PC-3 (cell line): ENCODE measurements around the gene ALKBH1. TPM values are rescaled to one million over a fixed set of nuclear protein-coding genes. Genes with fewer than 3 reads are reported as not detected.

Source experiments
- ATAC-seq: fragments of 200-7000 bp; cut with Tn5 transposase; 2 replicates; pipeline ENCODE4 v1.9.1; 2020; ENCODE audit warnings: mild to moderate bottlenecking, moderate library complexity
- BruUV-seq: library from RNA; stranded (reverse); fragments of 400-500 nt; replicated peaks from 2 replicates; lab custom pipeline; 2021; lab: Mats Ljungman, UMichigan
- CTCF ChIA-PET: fragments of 300-600 bp; sonication (Branson Sonifier 250); formaldehyde crosslinking; loops from one replicate; lab custom pipeline; 2022; ENCODE audit warnings: antibody characterized with exemption; lab: Charles Lee
- POLR2A ChIA-PET: fragments of 300-600 bp; sonication (Branson Sonifier 250); formaldehyde crosslinking; loops from one replicate; lab custom pipeline; 2022; ENCODE audit warnings: antibody characterized with exemption; ENCODE audit not compliant: unreplicated experiment; lab: Charles Lee
- DNase-seq: peaks from one replicate; pipeline ENCODE4 v3.0.0-alpha.2; 2015
- H2AFZ ChIP-seq: fragments of 300-600 bp; sonication (generic); 2 replicates; pipeline ENCODE4 v1.6.0; 2016; ENCODE audit warnings: antibody characterized with exemption, low read length
- H3F3A ChIP-seq: fragments of 300-600 bp; sonication (generic); one replicate; pipeline ENCODE4 v1.6.0; 2017; ENCODE audit warnings: antibody characterized with exemption, low read length, control low read depth, mild to moderate bottlenecking; ENCODE audit not compliant: unreplicated experiment
- H3K27ac ChIP-seq: fragments of 300-600 bp; sonication (generic); 2 replicates; pipeline ENCODE4 v1.5.1; 2016; ENCODE audit warnings: mild to moderate bottlenecking, low read length
- H3K27me3 ChIP-seq: fragments of 300-600 bp; sonication (generic); 2 replicates; pipeline ENCODE4 v1.6.1; 2016; ENCODE audit warnings: low read length, mixed read lengths
- H3K36me3 ChIP-seq: fragments of 300-600 bp; sonication (generic); 2 replicates; pipeline ENCODE4 v1.6.1; 2016; ENCODE audit warnings: low read depth, mixed run types, low read length, mixed read lengths
- H3K4me1 ChIP-seq: fragments of 300-600 bp; sonication (generic); 2 replicates; pipeline ENCODE4 v1.5.1; 2016; ENCODE audit warnings: low read length; ENCODE audit not compliant: insufficient read depth
- H3K4me2 ChIP-seq: fragments of 300-600 bp; sonication (generic); 2 replicates; pipeline ENCODE4 v1.6.0; 2016; ENCODE audit warnings: low read length
- H3K4me3 ChIP-seq: fragments of 300-600 bp; sonication (generic); 2 replicates; pipeline ENCODE4 v1.5.1; 2016; ENCODE audit warnings: mild to moderate bottlenecking, low read length, mixed read lengths
- H3K79me2 ChIP-seq: fragments of 300-600 bp; sonication (generic); 2 replicates; pipeline ENCODE4 v1.6.1; 2017; ENCODE audit warnings: low read length, mixed read lengths
- H3K9ac ChIP-seq: fragments of 300-600 bp; sonication (generic); 2 replicates; pipeline ENCODE4 v1.6.0; 2016; ENCODE audit warnings: mild to moderate bottlenecking, low read length
- H3K9me2 ChIP-seq: fragments of 300-600 bp; sonication (generic); replicated peaks from 2 replicates; pipeline ENCODE4 v1.6.1; 2016; ENCODE audit warnings: mixed run types, low read length, mixed read lengths
- H3K9me3 ChIP-seq: fragments of 300-600 bp; sonication (generic); 2 replicates; pipeline ENCODE4 v1.6.1; 2016; ENCODE audit warnings: low read length, mixed read lengths
- H4K20me1 ChIP-seq: fragments of 300-600 bp; sonication (generic); 2 replicates; pipeline ENCODE4 v1.6.1; 2016; ENCODE audit warnings: low read length, mixed read lengths
- CTCF ChIP-seq: fragments of 300-600 bp; sonication (generic); conservative IDR thresholded peaks from 2 replicates; pipeline ENCODE4 v1.5.1; 2017; ENCODE audit warnings: antibody characterized with exemption, low read depth, mild to moderate bottlenecking, low read length
- EZH2 ChIP-seq: fragments of 300-600 bp; sonication (generic); IDR thresholded peaks from one replicate; pipeline ENCODE4 v1.6.1; 2017; ENCODE audit warnings: antibody characterized with exemption, mild to moderate bottlenecking, low read length; ENCODE audit not compliant: unreplicated experiment
- EZH2phosphoT487 ChIP-seq: fragments of 300-600 bp; sonication (generic); IDR thresholded peaks from 2 replicates; pipeline ENCODE4 v1.6.1; 2018; ENCODE audit warnings: mild to moderate bottlenecking, antibody characterized with exemption, low read length, borderline replicate concordance
- intact Hi-C: fragments of 100-400 bp; cut with micrococcal nuclease; formaldehyde crosslinking; loops from 2 replicates; pipeline ENCODE4 v1.9.0; 2023
- total RNA-seq: library from RNA; depleted of rRNA; stranded (reverse); fragments of >200 nt; gene quantifications from 2 replicates; pipeline ENCODE4 v1.2.3, GENCODE V29; 2014

The ALKBH1 gene
- total RNA-seq, 1 experiment from 2014 or later: 9.7 TPM

- Histone ChIP-seq H3K27ac (no peak overlapping the region), H3K36me3 (peaks cover 57% of the 10 kb centered on the region), H3F3A (no peaks in the 10 kb centered on the region), H3K4me3 (no peak overlapping the region), H3K79me2 (0 out of 2 replicates have a peak, but pooled peaks cover 11% of the 10 kb centered on the region), H3K27me3 (no peaks in the 10 kb centered on the region), H3K9me2 (no peaks in the 10 kb centered on the region), H3K4me2 (no peak overlapping the region), H3K9ac (no peak overlapping the region), H3K9me3 (no peaks in the 10 kb centered on the region), H2AFZ (no peak overlapping the region), H4K20me1 (no peaks in the 10 kb centered on the region), H3K4me1 (no peaks in the 10 kb centered on the region)
- intact Hi-C loops: no loop called here
- no peak for ATAC-seq
- CTCF ChIA-PET: no interaction called here
- no peak for DNase-seq
- POLR2A ChIA-PET: interaction anchor here (0.5 kb wide), 1 partner anchor 126 kb away, joined by 3 read pairs; no protein-coding TSS in a partner anchor
- BruUV-seq: no TSS peak
- TF ChIP-seq EZH2phosphoT487 (no peak), CTCF (no peak), EZH2 (no peak)
These were observed 30.9 kb upstream of the ALKBH1 start for GRCh38 chr14:77738559-77739250.

GRCh38 chr14:77730976-77731497, 23.2 kb upstream of the ALKBH1 start:
- Histone ChIP-seq H3K4me1 (no peaks in the 10 kb centered on the region), H3K27me3 (no peaks in the 10 kb centered on the region), H3K9me2 (no peaks in the 10 kb centered on the region), H3K4me2 (no peak overlapping the region), H4K20me1 (no peaks in the 10 kb centered on the region), H3F3A (no peaks in the 10 kb centered on the region), H2AFZ (no peak overlapping the region), H3K9me3 (no peaks in the 10 kb centered on the region), H3K27ac (no peak overlapping the region), H3K9ac (no peak overlapping the region), H3K79me2 (no peaks in the 10 kb centered on the region), H3K36me3 (peaks cover 81% of the 10 kb centered on the region), H3K4me3 (no peak overlapping the region)
- ATAC-seq: no peak
- no peak for DNase-seq
- POLR2A ChIA-PET: no interaction called here
- CTCF ChIA-PET: no interaction called here
- intact Hi-C loops: no loop called here
- TF ChIP-seq EZH2: no peak
- no TSS peak for BruUV-seq

- Histone ChIP-seq H3K9me3 (no peaks in the 10 kb centered on the region), H3K9me2 (no peaks in the 10 kb centered on the region), H3K79me2 (no peaks in the 10 kb centered on the region), H3K36me3 (peaks cover 59% of the 10 kb centered on the region), H3F3A (peaks cover 2% of the 10 kb centered on the region), H2AFZ (no peak overlapping the region), H3K4me3 (no peak overlapping the region), H4K20me1 (no peaks in the 10 kb centered on the region), H3K4me2 (no peak overlapping the region), H3K4me1 (no peaks in the 10 kb centered on the region), H3K27ac (no peak overlapping the region), H3K27me3 (no peaks in the 10 kb centered on the region), H3K9ac (no peak overlapping the region)
- intact Hi-C loops: no loop called here
- DNase-seq: no peak
- POLR2A ChIA-PET: no interaction called here
- no peak for ATAC-seq
- BruUV-seq: no TSS peak
- TF ChIP-seq EZH2 (no peak), EZH2phosphoT487 (no peak), CTCF (no peak)
- CTCF ChIA-PET: no interaction called here
These were observed 14.5 kb upstream of the ALKBH1 start for GRCh38 chr14:77722301-77722700.
